ENCODE results near the gene REEP6.

- TF ChIP-seq POLR2A (IDR thresholded peaks at IDR 0.05; ENCODE audit: low read depth, low read length) = no peak
- TF ChIP-seq, protein P1, sequence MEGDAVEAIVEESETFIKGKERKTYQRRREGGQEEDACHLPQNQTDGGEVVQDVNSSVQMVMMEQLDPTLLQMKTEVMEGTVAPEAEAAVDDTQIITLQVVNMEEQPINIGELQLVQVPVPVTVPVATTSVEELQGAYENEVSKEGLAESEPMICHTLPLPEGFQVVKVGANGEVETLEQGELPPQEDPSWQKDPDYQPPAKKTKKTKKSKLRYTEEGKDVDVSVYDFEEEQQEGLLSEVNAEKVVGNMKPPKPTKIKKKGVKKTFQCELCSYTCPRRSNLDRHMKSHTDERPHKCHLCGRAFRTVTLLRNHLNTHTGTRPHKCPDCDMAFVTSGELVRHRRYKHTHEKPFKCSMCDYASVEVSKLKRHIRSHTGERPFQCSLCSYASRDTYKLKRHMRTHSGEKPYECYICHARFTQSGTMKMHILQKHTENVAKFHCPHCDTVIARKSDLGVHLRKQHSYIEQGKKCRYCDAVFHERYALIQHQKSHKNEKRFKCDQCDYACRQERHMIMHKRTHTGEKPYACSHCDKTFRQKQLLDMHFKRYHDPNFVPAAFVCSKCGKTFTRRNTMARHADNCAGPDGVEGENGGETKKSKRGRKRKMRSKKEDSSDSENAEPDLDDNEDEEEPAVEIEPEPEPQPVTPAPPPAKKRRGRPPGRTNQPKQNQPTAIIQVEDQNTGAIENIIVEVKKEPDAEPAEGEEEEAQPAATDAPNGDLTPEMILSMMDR (conservative IDR thresholded peaks at IDR 0.05; ENCODE audit: low read depth, low read length) = no peak
- TF ChIP-seq MXI1 (IDR thresholded peaks at IDR 0.05; ENCODE audit: borderline replicate concordance, low read depth, low read length) = no peak
- TF ChIP-seq MAZ (IDR thresholded peaks at IDR 0.05; ENCODE audit: borderline replicate concordance, low read depth, low read length) = no peak
- no peak for TF ChIP-seq ELK1 (IDR thresholded peaks at IDR 0.05; ENCODE audit: borderline replicate concordance, low read depth, low read length)
- no peak for TF ChIP-seq CEBPB (IDR thresholded peaks at IDR 0.05; ENCODE audit: low read depth, low read length)
- TF ChIP-seq NFE2L2 (IDR thresholded peaks at IDR 0.05; ENCODE audit: low read depth, low read length) = no peak
- TF ChIP-seq, protein P2, sequence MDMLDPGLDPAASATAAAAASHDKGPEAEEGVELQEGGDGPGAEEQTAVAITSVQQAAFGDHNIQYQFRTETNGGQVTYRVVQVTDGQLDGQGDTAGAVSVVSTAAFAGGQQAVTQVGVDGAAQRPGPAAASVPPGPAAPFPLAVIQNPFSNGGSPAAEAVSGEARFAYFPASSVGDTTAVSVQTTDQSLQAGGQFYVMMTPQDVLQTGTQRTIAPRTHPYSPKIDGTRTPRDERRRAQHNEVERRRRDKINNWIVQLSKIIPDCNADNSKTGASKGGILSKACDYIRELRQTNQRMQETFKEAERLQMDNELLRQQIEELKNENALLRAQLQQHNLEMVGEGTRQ (IDR thresholded peaks at IDR 0.05; ENCODE audit: low read depth, low read length) = no peak
These were observed 3.3 kb downstream of the REEP6 start for GRCh38 chr19:1494115-1494815.
